Heart left ventricle (tissue), 13 donors: ENCODE measurements around the gene VGF.

ENCODE experiments used
- POLR2A ChIP-seq, 2 donors: fragments of 450-650 bp; IDR thresholded peaks; one replicate each; pipeline ENCODE4 v1.6.1; 2017; ENCODE audit warnings: antibody characterized with exemption in 2 of 2, mild to moderate bottlenecking in 2 of 2, moderate library complexity in 2 of 2
- TF ChIP-seq, protein P1 (sequence below), 12 donors: fragments of 200-600 bp; sonication (generic) in 4 of 12; IDR thresholded peaks; one replicate each; pipeline versions ENCODE4 v1.5.0 to v1.8.0; 2018 to 2022; ENCODE audit warnings: antibody characterized with exemption in 12 of 12, mild to moderate bottlenecking in 5 of 12
- donor health status: ischemic (EF 13 %, LVEDD 7.1; RV severe dilation, severe dysfunction).
- donor health status: DM: no; HTN: yes; CAD: no.
- donor health status: DM: no; HTN: no; CAD: no.
- donor health status: ischemic (EF 25% LVEDD 6.9; RV normal size, moderate dysfunction).
- donor health status: ischemic (EF 25% LVEDD 5.7; RV mildly dilated, moderate dysfunction).
- donor health status: ischemic (EF 35%, LVEDD 5.7; RV mildly dilated, moderate dysfunction).
- donor health status: nonischemic (EF 11% LVEDD 7.7; RV severe dilation, severe dysfunction).
- donor health status: DM: yes; HTN: yes; CAD: no.
- donor health status: PGD.
- donor health status: ischemic (EF 29% LVEDD 5.4; RV normal size, mild dysfunction).
- donor health status: nonischemic (EF 23%, LVEDD 6.1; RV moderate dilation, normal function).

DNA sequence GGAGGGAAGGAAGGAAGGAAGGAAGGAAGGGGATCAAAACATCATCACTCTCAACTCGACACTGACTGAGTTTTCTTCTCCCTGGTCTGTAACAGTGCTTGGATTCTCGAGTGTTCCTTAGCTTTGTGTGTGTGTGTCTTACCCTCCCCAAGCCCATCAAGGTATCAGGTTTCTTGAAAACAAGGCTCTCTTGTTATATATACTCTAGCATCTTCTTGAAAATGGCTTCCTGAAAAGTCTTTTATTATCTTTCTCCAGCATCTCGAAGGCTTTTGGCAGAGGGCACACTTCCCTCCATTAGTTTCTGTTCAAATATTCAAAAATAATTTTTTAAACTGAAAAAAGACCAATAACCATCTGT, 25.1 kb downstream of the VGF start:
- TF ChIP-seq, protein P1, sequence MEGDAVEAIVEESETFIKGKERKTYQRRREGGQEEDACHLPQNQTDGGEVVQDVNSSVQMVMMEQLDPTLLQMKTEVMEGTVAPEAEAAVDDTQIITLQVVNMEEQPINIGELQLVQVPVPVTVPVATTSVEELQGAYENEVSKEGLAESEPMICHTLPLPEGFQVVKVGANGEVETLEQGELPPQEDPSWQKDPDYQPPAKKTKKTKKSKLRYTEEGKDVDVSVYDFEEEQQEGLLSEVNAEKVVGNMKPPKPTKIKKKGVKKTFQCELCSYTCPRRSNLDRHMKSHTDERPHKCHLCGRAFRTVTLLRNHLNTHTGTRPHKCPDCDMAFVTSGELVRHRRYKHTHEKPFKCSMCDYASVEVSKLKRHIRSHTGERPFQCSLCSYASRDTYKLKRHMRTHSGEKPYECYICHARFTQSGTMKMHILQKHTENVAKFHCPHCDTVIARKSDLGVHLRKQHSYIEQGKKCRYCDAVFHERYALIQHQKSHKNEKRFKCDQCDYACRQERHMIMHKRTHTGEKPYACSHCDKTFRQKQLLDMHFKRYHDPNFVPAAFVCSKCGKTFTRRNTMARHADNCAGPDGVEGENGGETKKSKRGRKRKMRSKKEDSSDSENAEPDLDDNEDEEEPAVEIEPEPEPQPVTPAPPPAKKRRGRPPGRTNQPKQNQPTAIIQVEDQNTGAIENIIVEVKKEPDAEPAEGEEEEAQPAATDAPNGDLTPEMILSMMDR (IDR thresholded peaks at IDR 0.05), result no peak
- no peak for TF ChIP-seq POLR2A (IDR thresholded peaks at IDR 0.05)
